HG03175 (cell line): Measurements from ENCODE around the gene DNAAF9.

Experiments used
- ATAC-seq: cut with Tn5 transposase; IDR thresholded peaks from one replicate; pipeline ENCODE4 v1.9.1; 2021; ENCODE audit warnings: mild to moderate bottlenecking, moderate library complexity; ENCODE audit not compliant: unreplicated experiment

DNAAF9 gene

DNA sequence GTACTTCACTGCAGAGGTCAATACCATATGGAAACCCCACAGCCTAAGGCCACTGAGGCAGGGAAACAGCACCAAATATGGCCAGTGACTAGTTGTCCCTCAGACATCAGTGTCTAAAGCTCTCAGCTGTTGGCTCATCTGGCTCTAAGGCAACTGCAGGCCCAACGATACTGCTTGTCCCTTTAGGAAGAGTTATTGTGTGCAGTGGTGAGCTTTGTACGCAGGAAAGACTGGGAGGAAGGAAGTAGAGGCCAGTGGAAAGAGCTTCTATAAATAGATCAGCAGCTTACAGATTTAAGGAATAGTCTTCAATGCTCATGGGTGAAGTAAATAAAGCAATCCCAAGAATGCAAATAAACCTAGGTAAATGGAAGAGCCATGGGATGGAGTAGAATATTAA is 29.3 kb downstream of the DNAAF9 start:
- no peak for ATAC-seq

DNA sequence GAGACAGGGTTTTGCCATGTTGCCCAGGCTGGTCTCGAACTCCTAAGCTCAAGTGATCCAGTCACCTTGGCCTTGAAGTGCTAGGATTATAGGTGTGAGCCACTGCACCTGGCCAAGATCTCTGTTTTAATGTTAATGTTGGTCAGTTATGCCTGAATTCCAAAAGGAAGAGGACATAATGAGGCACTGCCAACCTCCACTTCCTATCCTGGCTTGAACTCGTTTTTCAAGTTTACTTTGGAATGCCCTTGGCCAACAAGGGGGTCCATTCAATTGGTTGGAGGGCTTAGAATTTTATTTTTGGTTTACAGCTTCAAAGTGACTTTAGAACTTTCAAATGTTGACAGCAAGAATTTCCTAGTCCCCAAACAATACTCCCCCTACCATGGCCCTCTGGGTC is 29.8 kb downstream of the DNAAF9 start:
- no peak for ATAC-seq

DNA sequence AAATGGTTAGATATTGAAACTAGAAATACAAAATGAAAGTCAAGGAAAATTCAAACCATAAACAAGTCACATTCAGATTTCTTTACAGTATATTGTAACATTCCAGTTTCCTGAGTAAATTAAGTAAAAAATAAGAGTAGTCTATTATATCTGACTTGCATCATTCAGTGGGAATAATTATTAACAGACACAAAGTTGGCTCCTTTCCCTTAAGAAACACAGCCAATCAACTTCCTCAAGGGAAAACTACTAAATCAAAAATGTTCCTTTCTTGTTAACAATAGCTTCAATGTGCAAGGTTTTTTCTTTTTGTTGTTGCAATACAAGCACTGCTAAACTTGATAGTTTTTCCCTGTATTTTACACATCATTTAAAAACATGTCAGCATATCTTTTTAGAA is 33.2 kb downstream of the DNAAF9 start:
- no peak for ATAC-seq

DNA sequence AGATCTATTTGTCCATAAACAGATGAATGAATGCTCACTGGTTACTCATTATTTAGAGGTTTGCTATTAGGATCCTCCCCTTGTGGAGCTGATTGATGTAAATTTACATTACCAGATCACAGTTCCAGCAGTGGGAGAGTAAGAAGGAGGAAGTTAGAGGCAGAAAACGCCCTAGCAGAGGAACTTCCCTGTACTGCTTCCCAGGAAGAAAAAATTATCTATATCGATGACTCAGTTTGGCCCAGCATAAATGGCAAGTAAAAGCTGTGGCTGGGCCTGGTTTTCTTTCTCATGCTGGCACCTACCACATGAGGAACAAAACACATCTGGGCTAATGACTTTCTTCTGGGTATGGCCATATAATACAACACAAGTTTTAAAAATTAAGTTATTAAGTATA is 35.7 kb downstream of the DNAAF9 start:
- ATAC-seq: no peak

DNA sequence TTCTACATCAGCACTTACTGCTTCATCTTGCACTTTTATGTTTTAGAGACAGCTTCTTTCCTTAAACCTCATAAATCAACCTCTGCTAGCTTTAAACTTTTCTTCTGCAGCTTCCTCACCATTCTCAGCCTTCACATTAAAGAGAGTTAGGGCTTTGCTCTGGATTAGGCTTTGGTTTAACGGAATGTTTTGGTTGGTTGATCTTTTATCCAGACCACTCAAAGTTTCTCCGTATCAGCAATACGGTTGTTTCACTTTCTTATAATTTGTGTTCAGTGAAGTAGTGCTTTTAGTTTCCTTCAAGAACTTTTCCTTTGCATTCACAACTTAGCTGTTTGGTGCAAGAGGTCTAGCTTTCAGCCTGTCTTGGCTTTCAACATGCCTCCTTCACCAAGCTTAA is 40.4 kb downstream of the DNAAF9 start:
- no peak for ATAC-seq

DNA sequence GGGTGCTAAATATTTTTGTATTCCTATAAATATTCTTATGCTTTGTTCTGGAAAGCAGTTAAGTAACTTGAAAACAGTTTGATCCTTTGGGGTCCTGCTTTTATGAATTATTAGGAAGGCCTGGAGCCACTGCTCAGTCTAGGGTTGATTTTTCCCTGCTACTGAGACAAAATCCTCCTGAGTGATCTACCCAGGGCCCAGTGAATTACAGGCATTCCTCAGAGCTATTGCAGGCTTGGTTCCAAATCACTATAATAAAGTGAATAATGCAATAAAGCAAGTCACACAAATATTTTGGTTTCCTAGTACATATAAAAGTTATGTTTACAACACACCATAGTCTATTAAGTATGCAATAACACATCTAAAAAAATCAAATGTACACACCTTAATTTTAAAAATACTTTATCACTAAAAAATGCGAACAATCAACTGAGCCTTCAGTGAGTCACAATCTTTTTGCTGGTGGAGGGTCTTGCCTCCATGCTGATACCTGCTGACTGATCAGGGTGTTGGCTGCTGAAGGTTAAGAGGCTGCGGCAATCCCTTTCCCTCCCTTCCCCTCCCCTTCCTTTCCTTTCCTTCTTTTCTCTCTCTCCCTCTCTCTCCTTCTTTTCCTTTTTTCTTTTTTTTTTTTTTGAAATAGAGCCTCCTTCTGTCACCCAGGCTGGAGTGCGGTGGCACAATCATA is 43.0 kb downstream of the DNAAF9 start:
- ATAC-seq: no peak

DNA sequence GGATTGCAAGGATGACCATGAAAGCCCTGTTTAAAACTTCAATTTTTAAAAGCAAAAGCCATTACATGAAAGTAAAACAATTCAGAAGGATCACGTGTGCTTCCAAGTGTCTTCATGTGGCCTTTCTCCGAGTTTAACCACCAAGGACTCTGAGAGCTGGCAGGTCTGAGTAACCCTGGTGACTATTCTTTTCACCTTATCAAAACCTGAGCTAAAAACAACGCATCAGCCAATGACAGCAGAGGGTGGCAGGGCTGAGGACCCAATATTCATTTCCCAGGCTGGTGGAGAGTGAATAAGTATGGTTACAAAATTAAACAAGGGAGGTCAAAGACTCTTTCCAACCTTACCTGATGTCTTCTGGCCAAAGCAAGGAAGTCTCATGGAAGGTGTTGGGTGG is 46.7 kb downstream of the DNAAF9 start:
- no peak for ATAC-seq

DNA sequence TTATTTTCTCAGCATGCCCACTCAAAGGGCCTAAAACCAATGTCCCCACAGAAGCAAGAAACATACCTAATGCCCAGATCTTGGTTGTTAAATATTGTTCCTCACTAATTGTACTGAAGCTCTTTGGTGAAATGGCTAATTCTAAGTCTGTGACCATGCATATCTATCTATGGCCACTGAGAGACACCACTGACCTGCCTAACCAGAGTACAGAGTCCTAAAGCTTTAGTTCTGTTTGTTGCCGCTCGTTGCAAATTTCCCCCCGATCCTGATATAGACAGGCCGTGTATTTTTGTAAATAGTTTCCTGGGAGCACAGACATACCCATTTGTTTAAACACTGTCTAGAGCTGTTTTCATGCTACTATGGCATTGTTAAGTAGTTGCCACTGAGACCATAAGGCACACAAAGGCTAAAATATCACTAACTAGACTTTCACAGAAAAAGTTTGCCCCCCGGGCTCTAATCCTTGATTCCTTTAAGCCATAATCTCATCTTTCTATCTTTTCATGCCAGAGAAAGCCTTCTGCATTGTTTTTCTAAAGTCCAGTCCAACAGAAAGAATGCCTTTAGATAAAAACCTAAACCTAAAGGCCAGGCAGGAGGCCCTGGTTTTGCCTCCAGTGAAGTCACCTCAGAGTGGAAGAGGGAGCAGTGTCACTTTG is 48.7 kb downstream of the DNAAF9 start:
- no peak for ATAC-seq
